Ectodermal cell (in vitro differentiated cells): ENCODE results near the gene GALNT4.

ENCODE experiments used
- H3K27ac ChIP-seq: 2 replicates; pipeline ENCODE4 v1.7.0; 2013; ENCODE audit warnings: mild to moderate bottlenecking, low read depth, low read length; ENCODE audit not compliant: insufficient read depth, poor library complexity, severe bottlenecking
- H3K27me3 ChIP-seq: 2 replicates; pipeline ENCODE4 v1.7.0; 2013; ENCODE audit warnings: mild to moderate bottlenecking, low read length; ENCODE audit not compliant: insufficient read depth, control insufficient read depth, poor library complexity, severe bottlenecking
- H3K36me3 ChIP-seq: one replicate; pipeline ENCODE4 v1.7.0; 2013; ENCODE audit warnings: low read length; ENCODE audit not compliant: control insufficient read depth, insufficient read depth
- H3K4me1 ChIP-seq: one replicate; pipeline ENCODE4 v1.7.0; 2013; ENCODE audit warnings: low read length; ENCODE audit not compliant: control insufficient read depth, insufficient read depth
- H3K4me3 ChIP-seq: 2 replicates; pipeline ENCODE4 v1.7.0; 2013; ENCODE audit warnings: low read depth, low read length, control low read depth; ENCODE audit not compliant: insufficient read depth
- H3K9me3 ChIP-seq: 2 replicates; pipeline ENCODE4 v1.7.0; 2013; ENCODE audit warnings: mild to moderate bottlenecking, low read length, moderate library complexity; ENCODE audit not compliant: control insufficient read depth
- WGBS, 2 experiments: methylation state at CpG; one replicate each; pipeline ENCODE4 v1.1.7; 2013; ENCODE audit warnings: missing lambda C conversion rate in 2 of 2; 5-methylcytosine and 5-hydroxymethylcytosine counted together

The GALNT4 gene

DNA sequence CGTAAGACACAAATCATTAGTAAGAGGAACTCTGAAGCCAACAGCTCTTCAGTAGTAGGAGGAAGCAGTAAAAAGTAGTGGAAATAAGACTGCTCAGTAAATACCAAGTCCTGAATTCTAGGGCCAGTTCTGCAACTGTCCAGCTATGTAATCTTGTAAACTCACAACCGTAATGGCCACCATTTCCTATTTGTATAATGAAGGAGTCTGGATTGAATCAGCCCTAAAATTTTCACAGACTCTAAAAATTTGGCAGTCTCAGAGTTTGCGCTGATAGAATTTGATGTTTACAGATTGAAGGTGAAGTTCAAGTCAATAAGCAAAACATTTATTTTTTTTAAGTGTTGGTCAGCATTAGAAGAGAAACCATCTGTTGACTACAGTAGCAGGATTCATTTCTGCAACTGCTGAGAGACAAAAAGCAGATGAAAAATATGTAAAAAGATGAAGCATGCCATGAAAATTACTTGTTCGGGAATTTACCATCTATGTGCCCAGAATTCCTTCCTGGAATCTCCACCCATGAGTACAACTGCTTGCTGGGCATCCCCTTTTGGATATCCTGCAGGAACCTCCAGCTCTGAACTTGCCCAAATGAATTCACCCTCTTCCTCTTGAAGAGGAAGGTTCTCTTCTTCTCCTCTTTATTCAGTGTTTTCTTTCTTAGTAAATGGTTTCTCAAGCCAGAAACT is 47.5 kb downstream of the GALNT4 start:
- H3K36me3 ChIP-seq = no peaks in the 10 kb centered on the region
- no peaks in the 10 kb centered on the region for H3K4me1 ChIP-seq
- no peak overlapping the region for H3K27ac ChIP-seq
- no peaks in the 10 kb centered on the region for H3K27me3 ChIP-seq
- H3K9me3 ChIP-seq = no peaks in the 10 kb centered on the region
- 91 to 93% methylated on average over 4 of the region's 4 CpGs for WGBS, 2 experiments
- H3K4me3 ChIP-seq = no peak overlapping the region

DNA sequence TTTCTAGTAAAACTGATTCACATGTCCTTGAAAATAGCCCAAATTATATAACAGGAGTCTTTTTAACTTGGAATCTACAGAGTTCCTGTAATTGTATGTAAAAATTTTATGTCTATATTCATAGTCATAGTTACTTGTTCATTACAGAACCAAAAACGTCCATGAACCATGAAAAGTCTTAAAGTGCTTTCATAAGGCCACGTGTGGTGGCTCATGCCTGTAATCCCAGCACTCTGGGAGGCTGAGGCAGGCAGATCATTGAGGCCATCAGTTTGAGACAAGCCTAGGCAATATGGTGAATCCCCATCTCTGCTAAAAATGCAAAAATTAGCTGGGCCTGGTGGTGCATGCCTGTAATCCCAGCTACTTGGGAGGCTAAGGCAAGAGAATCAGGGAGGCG is 48.4 kb downstream of the GALNT4 start:
- no peaks in the 10 kb centered on the region for H3K27me3 ChIP-seq
- no peaks in the 10 kb centered on the region for H3K9me3 ChIP-seq
- no peak overlapping the region for H3K27ac ChIP-seq
- 87 to 93% methylated on average over 3 of the region's 3 CpGs for WGBS, 2 experiments
- no peaks in the 10 kb centered on the region for H3K4me1 ChIP-seq
- no peak overlapping the region for H3K4me3 ChIP-seq
- no peaks in the 10 kb centered on the region for H3K36me3 ChIP-seq

DNA sequence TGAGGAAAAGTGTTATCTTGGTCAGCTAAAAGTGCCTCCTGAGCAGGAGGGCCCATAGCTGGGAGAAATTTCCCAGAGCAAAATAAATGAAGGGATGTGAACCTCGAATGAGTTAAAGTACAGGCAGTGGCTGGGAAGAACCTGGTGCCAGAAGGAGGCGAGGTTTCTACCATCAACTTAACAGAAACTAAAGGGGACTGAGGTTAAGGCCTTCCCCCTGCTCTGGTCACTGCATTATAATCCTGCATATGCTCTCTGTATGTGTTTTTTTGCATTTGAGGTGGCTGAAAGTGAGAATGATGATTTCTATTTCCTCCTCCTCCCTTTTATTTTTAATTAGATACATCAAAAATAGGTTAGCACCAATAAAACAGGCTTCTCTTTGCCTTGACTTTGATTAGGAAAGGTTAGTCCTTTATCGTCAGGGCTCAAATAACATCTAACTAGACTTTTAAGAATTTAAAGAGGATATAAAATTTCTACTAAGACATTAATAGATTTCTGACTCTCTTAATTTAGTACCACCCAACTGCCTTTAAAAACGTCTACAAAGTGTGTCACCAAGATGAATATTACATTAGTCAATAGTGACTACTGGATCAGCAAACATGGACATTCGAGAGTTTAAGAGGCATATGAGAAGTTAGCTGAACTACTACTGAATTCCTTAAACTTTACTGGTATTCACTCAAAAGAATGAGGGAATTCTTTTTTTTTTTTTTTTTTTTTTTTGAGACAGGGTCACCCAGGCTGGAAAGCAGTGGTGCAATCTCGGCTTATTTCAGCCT is 49.2 kb downstream of the GALNT4 start:
- WGBS, 2 experiments = 88 to 89% methylated on average over 5 of the region's 6 CpGs
- no peak overlapping the region for H3K27ac ChIP-seq

DNA sequence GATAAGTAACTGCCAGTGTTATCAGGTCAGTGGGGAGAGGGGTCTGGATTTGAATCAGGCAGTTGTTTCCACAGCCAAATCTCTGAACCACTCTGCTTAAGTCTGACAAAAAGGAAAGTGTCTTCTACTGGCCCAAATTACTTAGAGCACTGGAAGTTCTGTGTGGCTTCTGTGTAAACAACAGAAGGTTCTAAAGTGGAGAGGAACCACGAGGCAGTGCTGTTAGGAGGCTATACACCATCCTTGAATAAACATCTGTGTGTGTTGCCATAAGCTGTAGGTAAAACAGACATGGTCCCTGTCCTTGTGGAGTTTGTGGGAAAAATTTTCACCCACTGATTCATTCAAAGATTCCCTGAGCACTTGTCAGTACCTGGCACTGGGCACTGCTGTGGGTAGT is 50.0 kb downstream of the GALNT4 start:
- H3K27ac ChIP-seq = no peak overlapping the region
- H3K9me3 ChIP-seq = no peaks in the 10 kb centered on the region
- no peaks in the 10 kb centered on the region for H3K36me3 ChIP-seq
- WGBS, 2 experiments = 85 to 96% methylated on average over 1 of the region's 1 CpG
- no peaks in the 10 kb centered on the region for H3K27me3 ChIP-seq
- H3K4me3 ChIP-seq = no peak overlapping the region
- H3K4me1 ChIP-seq = no peaks in the 10 kb centered on the region

More for the DNA sequence above, 49.2 kb downstream of the GALNT4 start:
- no peak overlapping the region for H3K4me3 ChIP-seq
- no peaks in the 10 kb centered on the region for H3K9me3 ChIP-seq
- H3K27me3 ChIP-seq = no peaks in the 10 kb centered on the region
- no peaks in the 10 kb centered on the region for H3K4me1 ChIP-seq
- H3K36me3 ChIP-seq = no peaks in the 10 kb centered on the region
